Common myeloid progenitor, CD34-positive (primary cell): ENCODE results near the gene YY1.

Source experiments
- CTCF ChIA-PET: fragments of 350-600 bp; sonication (Branson Sonifier 250); formaldehyde crosslinking; loops from one replicate; lab custom pipeline; 2021; ENCODE audit warnings: antibody characterized with exemption; lab: Charles Lee
- POLR2A ChIA-PET: fragments of 350-600 bp; sonication (Branson Sonifier 250); formaldehyde crosslinking; loops from one replicate; lab custom pipeline; 2021; ENCODE audit warnings: antibody characterized with exemption; lab: Charles Lee
- DNase-seq, 3 donors: peaks; one replicate each; pipeline versions ENCODE4 v3.0.0 to v3.0.0-alpha.2; 2013
- H3K27ac ChIP-seq, 2 experiments: 1 replicate in 1 of 2; 2 replicates in 1 of 2; pipeline ENCODE4 v1.7.0; 2013; ENCODE audit warnings: inconsistent platforms in 2 of 2, low read length in 2 of 2, mild to moderate bottlenecking in 2 of 2, low read depth in 1 of 2, moderate library complexity in 1 of 2; ENCODE audit not compliant: severe bottlenecking in 2 of 2, insufficient read depth in 1 of 2, poor library complexity in 1 of 2
- H3K27me3 ChIP-seq, 5 experiments: replicated peaks in 2 of 5; 1 replicate in 3 of 5; 2 replicates in 2 of 5; pipeline versions ENCODE4 v1.6.1 to v1.7.0; 2013; ENCODE audit warnings: low read length in 4 of 5, mild to moderate bottlenecking in 2 of 5, moderate library complexity in 2 of 5, inconsistent platforms in 1 of 5; ENCODE audit not compliant: insufficient read depth in 5 of 5, control insufficient read depth in 4 of 5
- H3K36me3 ChIP-seq, 4 experiments: 1 replicate in 2 of 4; 2 replicates in 2 of 4; pipeline versions ENCODE4 v1.6.1 to v1.7.0; 2013; ENCODE audit warnings: low read length in 3 of 4, control low read depth in 1 of 4, mild to moderate bottlenecking in 1 of 4; ENCODE audit not compliant: control insufficient read depth in 4 of 4, insufficient read depth in 4 of 4
- H3K4me1 ChIP-seq, 4 experiments: 1 replicate in 3 of 4; 2 replicates in 1 of 4; pipeline versions ENCODE4 v1.6.1 to v1.7.1; 2013; ENCODE audit warnings: low read length in 3 of 4, mild to moderate bottlenecking in 3 of 4, control low read depth in 1 of 4, inconsistent platforms in 1 of 4, moderate library complexity in 1 of 4; ENCODE audit not compliant: control insufficient read depth in 4 of 4, insufficient read depth in 4 of 4; ENCODE audit errors: control extremely low read depth in 1 of 4
- H3K4me3 ChIP-seq, 7 experiments: 1 replicate in 4 of 7; 2 replicates in 3 of 7; pipeline versions ENCODE4 v1.5.1 to v1.7.0; 2013; ENCODE audit warnings: mild to moderate bottlenecking in 7 of 7, low read length in 6 of 7, moderate library complexity in 6 of 7, inconsistent platforms in 2 of 7, low read depth in 2 of 7, control low read depth in 1 of 7; ENCODE audit not compliant: insufficient read depth in 4 of 7, control insufficient read depth in 1 of 7; ENCODE audit errors: extremely low read depth in 1 of 7
- H3K9me3 ChIP-seq, 5 experiments: 1 replicate in 4 of 5; 2 replicates in 1 of 5; pipeline versions ENCODE4 v1.6.1 to v1.7.1; 2013; ENCODE audit warnings: low read length in 4 of 5, mild to moderate bottlenecking in 2 of 5, inconsistent platforms in 1 of 5, low read depth in 1 of 5, moderate library complexity in 1 of 5; ENCODE audit not compliant: control insufficient read depth in 4 of 5, insufficient read depth in 2 of 5; ENCODE audit errors: control extremely low read depth in 1 of 5
- WGBS: methylation state at CpG from one replicate; pipeline ENCODE4 v1.1.5; 2013; ENCODE audit not compliant: insufficient coverage; 5-methylcytosine and 5-hydroxymethylcytosine counted together

The YY1 gene

GRCh38 chr14:100329233-100330006, 90.5 kb downstream of the YY1 start:
- DNase-seq, result no peak
- no peaks in the 10 kb centered on the region for H3K27me3 ChIP-seq
- no peak overlapping the region for H3K27ac ChIP-seq
- H3K36me3 ChIP-seq, result peaks cover 0 to 10% (median 3%) of the 10 kb centered on the region in 4 experiments
- no peak overlapping the region for H3K4me3 ChIP-seq
- CTCF ChIA-PET, result no interaction called here
- WGBS, result 93% methylated on average over 36 of the region's 36 CpGs
- POLR2A ChIA-PET, result no interaction called here
- H3K4me1 ChIP-seq, result no peaks in the 10 kb centered on the region
- no peaks in the 10 kb centered on the region for H3K9me3 ChIP-seq

GRCh38 chr14:100330007-100330344, 91.0 kb downstream of the YY1 start:
- Histone ChIP-seq H3K4me3 (no peak overlapping the region), H3K4me1 (no peaks in the 10 kb centered on the region), H3K36me3 (peaks cover 0 to 15% (median 3%) of the 10 kb centered on the region in 4 experiments), H3K27me3 (no peaks in the 10 kb centered on the region), H3K27ac (no peak overlapping the region), H3K9me3 (no peaks in the 10 kb centered on the region)
- ChIA-PET CTCF (interaction anchor here (0.9 to 1.2 kb wide), 2 partner anchors 10 to 16 kb away, joined by 3 read pairs; no protein-coding TSS in a partner anchor), POLR2A (no interaction called here)
- WGBS, result 94% methylated on average over 9 of the region's 11 CpGs
- DNase-seq, result no peak

- H3K4me1 ChIP-seq, result no peaks in the 10 kb centered on the region
- WGBS, result 94% methylated on average over 7 of the region's 13 CpGs
- no peaks in the 10 kb centered on the region for H3K9me3 ChIP-seq
- CTCF ChIA-PET, result interaction anchor here (0.9 to 1.2 kb wide), 2 partner anchors 9 to 17 kb away, joined by 3 read pairs; no protein-coding TSS in a partner anchor
- no peak for DNase-seq
- peaks cover 0 to 17% (median 3%) of the 10 kb centered on the region in 4 experiments for H3K36me3 ChIP-seq
- H3K27me3 ChIP-seq, result no peaks in the 10 kb centered on the region
- no peak overlapping the region for H3K4me3 ChIP-seq
- POLR2A ChIA-PET, result no interaction called here
- H3K27ac ChIP-seq, result no peak overlapping the region
Measured at GRCh38 chr14:100330388-100330931, 91.5 kb downstream of the YY1 start.

- no peak for DNase-seq
- POLR2A ChIA-PET, result no interaction called here
- H3K4me3 ChIP-seq, result no peak overlapping the region
- no peaks in the 10 kb centered on the region for H3K9me3 ChIP-seq
- H3K27me3 ChIP-seq, result no peaks in the 10 kb centered on the region
- 89% methylated on average over 8 of the region's 11 CpGs for WGBS
- CTCF ChIA-PET, result interaction anchor here (1.0 kb wide), 1 partner anchor 9 kb away, joined by 3 read pairs; the partner anchor contains the start of gene SLC25A47
- H3K27ac ChIP-seq, result no peak overlapping the region
- H3K36me3 ChIP-seq, result peaks cover 0 to 29% (median 10%) of the 10 kb centered on the region in 4 experiments
- H3K4me1 ChIP-seq, result no peaks in the 10 kb centered on the region
Measured at GRCh38 chr14:100332071-100332639, 93.2 kb downstream of the YY1 start.
